ENCODE measurements around the gene UBE3A.

The UBE3A gene

GRCh38 chr15:25433118-25433865 lies 5.5 kb downstream of the UBE3A start (continued):
- TF ChIP-seq SNAI2 (CRISPR knock-in tag; IDR thresholded peaks at IDR 0.05), result no peak

- TF ChIP-seq CSDC2 (CRISPR knock-in tag; IDR thresholded peaks at IDR 0.05) (no peak), ZNF8 (CRISPR knock-in tag; IDR thresholded peaks at IDR 0.05) (no peak)
- no peak for ATAC-seq
Observed at GRCh38 chr15:25431836-25432561, 6.8 kb downstream of the UBE3A start.

- no peak for TF ChIP-seq RARB (CRISPR knock-in tag; IDR thresholded peaks at IDR 0.05)
- no peak for TF ChIP-seq ZNF8 (CRISPR knock-in tag; IDR thresholded peaks at IDR 0.05)
- TF ChIP-seq OSR1 (CRISPR knock-in tag; IDR thresholded peaks at IDR 0.05), result no peak
- TF ChIP-seq ESRRG (CRISPR knock-in tag; IDR thresholded peaks at IDR 0.05), result no peak
- no peak for TF ChIP-seq ZNF565 (CRISPR knock-in tag; conservative IDR thresholded peaks at IDR 0.05; ENCODE audit: low read depth)
- TF ChIP-seq ZC3H10 (CRISPR knock-in tag; IDR thresholded peaks at IDR 0.05), result no peak
- no peak for TF ChIP-seq ZFP3 (CRISPR knock-in tag; IDR thresholded peaks at IDR 0.05)
- TF ChIP-seq ARNTL (CRISPR knock-in tag; IDR thresholded peaks at IDR 0.05; ENCODE audit: borderline replicate concordance, low read depth), result no peak
- no peak for TF ChIP-seq CSRNP3 (CRISPR knock-in tag; IDR thresholded peaks at IDR 0.05)
- no peak for TF ChIP-seq PATZ1 (CRISPR knock-in tag; IDR thresholded peaks at IDR 0.05; ENCODE audit: borderline replicate concordance)
- TF ChIP-seq BACH2 (CRISPR knock-in tag; IDR thresholded peaks at IDR 0.05; ENCODE audit: borderline replicate concordance), result no peak
- TF ChIP-seq POU6F1 (CRISPR knock-in tag; IDR thresholded peaks at IDR 0.05; ENCODE audit: borderline replicate concordance, low read depth), result no peak
- TF ChIP-seq ZNF70 (CRISPR knock-in tag; IDR thresholded peaks at IDR 0.05), result no peak
- TF ChIP-seq TOX (CRISPR knock-in tag; IDR thresholded peaks at IDR 0.05; ENCODE audit: borderline replicate concordance), result no peak
- no peak for TF ChIP-seq CSDC2 (CRISPR knock-in tag; IDR thresholded peaks at IDR 0.05)
- TF ChIP-seq TSHZ2 (CRISPR knock-in tag; IDR thresholded peaks at IDR 0.05), result no peak
- TF ChIP-seq TCF4 (CRISPR knock-in tag; IDR thresholded peaks at IDR 0.05; ENCODE audit: borderline replicate concordance), result no peak
- TF ChIP-seq ISL1 (CRISPR knock-in tag; IDR thresholded peaks at IDR 0.05), result no peak
- ATAC-seq, result no peak
Observed at GRCh38 chr15:25427861-25428260, 11.0 kb downstream of the UBE3A start.

GRCh38 chr15:25426896-25427610 lies 11.8 kb downstream of the UBE3A start:
- no peak for ATAC-seq
- no peak for TF ChIP-seq ZNF565 (CRISPR knock-in tag; conservative IDR thresholded peaks at IDR 0.05; ENCODE audit: low read depth)
- no peak for TF ChIP-seq CREB5 (CRISPR knock-in tag; IDR thresholded peaks at IDR 0.05; ENCODE audit: low read depth)
- no peak for TF ChIP-seq ISL1 (CRISPR knock-in tag; IDR thresholded peaks at IDR 0.05)
- TF ChIP-seq ZFP3 (CRISPR knock-in tag; IDR thresholded peaks at IDR 0.05), result no peak
- TF ChIP-seq TCF4 (CRISPR knock-in tag; IDR thresholded peaks at IDR 0.05; ENCODE audit: borderline replicate concordance), result no peak
- no peak for TF ChIP-seq PATZ1 (CRISPR knock-in tag; IDR thresholded peaks at IDR 0.05; ENCODE audit: borderline replicate concordance)
- TF ChIP-seq ZFP30 (CRISPR knock-in tag; IDR thresholded peaks at IDR 0.05), result no peak
- TF ChIP-seq PPARA (CRISPR knock-in tag; IDR thresholded peaks at IDR 0.05; ENCODE audit: borderline replicate concordance), result no peak
